ENCODE results near the gene VPS18. TPM values are rescaled to one million over a fixed set of nuclear protein-coding genes. Genes with fewer than 3 reads are reported as not detected.

Gene VPS18
- total and polyA plus RNA-seq, 2 donors (not counting 1 experiment from before 2014, with no cell fraction given) = 13.6 to 29.6 TPM

- no peaks in the 10 kb centered on the region for H3K9me3 ChIP-seq (ENCODE audit: control extremely low read depth in 1 of 3, control insufficient read depth in 2 of 3, insufficient read depth in 1 of 3, low read length in 2 of 3)
- H3K9ac ChIP-seq (ENCODE audit: low read length) = no peak overlapping the region
- H2AFZ ChIP-seq (ENCODE audit: insufficient read depth, low read depth, low read length, poor library complexity, severe bottlenecking) = no peak overlapping the region
- ChIA-PET CTCF (interaction anchor here (0.6 to 5.7 kb wide), 5 partner anchors 14 to 139 kb away, joined by 3 to 69 read pairs (median 3); no protein-coding TSS in a partner anchor), POLR2A (no interaction called here)
- peaks cover 31 to 34% of the 10 kb centered on the region in 2 donors for H3K4me1 ChIP-seq (ENCODE audit: control insufficient read depth in 2 of 2, insufficient read depth in 2 of 2, low read length in 2 of 2)
- no peaks in the 10 kb centered on the region for H3K79me2 ChIP-seq (ENCODE audit: control insufficient read depth, insufficient read depth, low read length)
- 93% methylated on average over 6 of the region's 11 CpGs for WGBS (ENCODE audit: insufficient coverage)
- no peak overlapping the region for H3K4me2 ChIP-seq (replicated peaks; ENCODE audit: low read depth, low read length, poor library complexity, severe bottlenecking)
- peaks cover 36% of the 10 kb centered on the region for H3K4me1 Mint-ChIP-seq
- H3K9me3 Mint-ChIP-seq (ENCODE audit: insufficient read depth) = no peaks in the 10 kb centered on the region
- TF ChIP-seq EZH2 (IDR thresholded peaks at IDR 0.05; ENCODE audit: borderline replicate concordance, insufficient read depth, low read depth, low read length, poor library complexity, severe bottlenecking) = no peak
- TF ChIP-seq, protein P1, sequence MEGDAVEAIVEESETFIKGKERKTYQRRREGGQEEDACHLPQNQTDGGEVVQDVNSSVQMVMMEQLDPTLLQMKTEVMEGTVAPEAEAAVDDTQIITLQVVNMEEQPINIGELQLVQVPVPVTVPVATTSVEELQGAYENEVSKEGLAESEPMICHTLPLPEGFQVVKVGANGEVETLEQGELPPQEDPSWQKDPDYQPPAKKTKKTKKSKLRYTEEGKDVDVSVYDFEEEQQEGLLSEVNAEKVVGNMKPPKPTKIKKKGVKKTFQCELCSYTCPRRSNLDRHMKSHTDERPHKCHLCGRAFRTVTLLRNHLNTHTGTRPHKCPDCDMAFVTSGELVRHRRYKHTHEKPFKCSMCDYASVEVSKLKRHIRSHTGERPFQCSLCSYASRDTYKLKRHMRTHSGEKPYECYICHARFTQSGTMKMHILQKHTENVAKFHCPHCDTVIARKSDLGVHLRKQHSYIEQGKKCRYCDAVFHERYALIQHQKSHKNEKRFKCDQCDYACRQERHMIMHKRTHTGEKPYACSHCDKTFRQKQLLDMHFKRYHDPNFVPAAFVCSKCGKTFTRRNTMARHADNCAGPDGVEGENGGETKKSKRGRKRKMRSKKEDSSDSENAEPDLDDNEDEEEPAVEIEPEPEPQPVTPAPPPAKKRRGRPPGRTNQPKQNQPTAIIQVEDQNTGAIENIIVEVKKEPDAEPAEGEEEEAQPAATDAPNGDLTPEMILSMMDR (IDR thresholded peaks at IDR 0.05) = no peak
- H3K27me3 ChIP-seq (replicated peaks in 1 of 4; ENCODE audit: control extremely low read depth in 1 of 4, control insufficient read depth in 3 of 4, insufficient read depth in 4 of 4, low read length in 3 of 4) = peaks cover 0 to 10% (median 0%) of the 10 kb centered on the region in 4 experiments
- peaks cover 14% of the 10 kb centered on the region for H3K27me3 Mint-ChIP-seq
- no peaks in the 10 kb centered on the region for H4K20me1 ChIP-seq (ENCODE audit: control insufficient read depth, insufficient read depth, low read length, poor library complexity, severe bottlenecking)
- no peak overlapping the region for H3K27ac Mint-ChIP-seq
- H3K4me3 ChIP-seq (ENCODE audit: control extremely low read depth in 1 of 5, extremely low read depth in 1 of 5, insufficient read depth in 1 of 5, low read depth in 2 of 5, low read length in 4 of 5) = no peak overlapping the region
- intact Hi-C loops (cut with micrococcal nuclease) = loop anchor here (5.0 kb wide), 1 partner anchor 78 kb away; no protein-coding TSS in a partner anchor
- no peaks in the 10 kb centered on the region for H3K36me3 ChIP-seq (replicated peaks in 1 of 2; ENCODE audit: control extremely low read depth in 1 of 2, control insufficient read depth in 1 of 2, extremely low read depth in 1 of 2, insufficient read depth in 2 of 2, low read length in 1 of 2)
- H3K4me3 Mint-ChIP-seq = no peak overlapping the region
- DNase-seq (no peak), ATAC-seq (ENCODE audit: low read depth) (no peak)
- H3K27ac ChIP-seq (ENCODE audit: low read length in 2 of 2) = no peak overlapping the region
Measured at GRCh38 chr15:40944510-40945296, 50.5 kb downstream of the VPS18 start.

All from B cell (primary cell).